NCI-H526 treated with DMSO at 0.1 percent for 48 hours (cell line): ENCODE data around the gene GRIK5.

Experiments used
- DNase-seq: peaks from one replicate; lab custom pipeline; 2025; lab: John Stamatoyannopoulos, UW

The GRIK5 gene

DNA sequence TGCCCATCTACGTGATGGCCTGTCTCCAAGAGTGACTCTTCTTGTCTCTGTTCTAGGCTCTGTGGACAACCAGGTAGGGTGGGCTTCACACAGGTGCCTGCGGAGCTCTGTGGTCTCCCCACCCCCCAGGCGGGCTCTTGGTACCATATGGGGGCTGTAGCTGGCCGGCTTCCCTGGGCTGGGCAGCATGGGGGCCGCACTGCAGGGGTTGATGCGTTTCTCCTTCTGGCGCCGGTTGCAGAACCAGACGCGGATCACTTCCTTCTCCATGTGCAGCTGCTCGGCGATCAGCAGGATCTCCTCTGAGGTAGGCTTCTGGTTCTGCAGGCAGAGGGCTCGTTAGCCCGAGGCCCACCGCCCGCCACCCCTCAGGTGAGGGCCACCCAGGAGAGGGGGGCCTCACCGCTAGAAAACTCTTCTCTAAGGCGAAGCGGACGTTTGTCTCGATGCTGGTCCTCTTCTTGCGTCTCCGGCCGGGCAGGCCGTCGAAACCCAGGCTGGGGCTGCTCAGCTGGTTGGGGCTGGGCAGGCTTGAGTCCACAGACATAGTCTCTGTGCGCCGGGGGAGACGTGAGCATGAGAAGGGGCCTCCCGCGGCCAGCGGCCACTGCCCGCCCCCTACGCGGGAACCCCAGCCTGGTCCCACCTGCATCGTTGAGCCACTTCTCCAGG lies 25.3 kb upstream of the GRIK5 start:
- no peak for DNase-seq

DNA sequence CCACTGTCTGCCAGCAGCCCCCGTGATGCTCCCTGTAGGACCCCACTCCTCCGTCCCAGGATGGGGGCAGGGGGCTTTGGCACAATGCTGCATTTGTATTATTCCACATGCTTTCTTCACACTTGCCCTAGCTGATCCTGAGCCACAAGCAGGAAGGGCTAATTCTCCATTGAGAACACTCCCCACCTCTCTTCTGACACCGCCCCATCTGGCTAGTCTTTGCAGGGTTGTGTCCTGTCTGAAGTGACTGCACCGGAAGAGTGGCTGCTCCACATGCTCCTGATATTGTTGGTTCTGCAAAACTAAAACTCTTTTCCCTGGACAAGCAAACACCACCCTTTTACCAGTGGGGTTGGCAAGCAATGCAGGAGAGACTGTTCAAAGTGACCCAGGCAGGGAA lies 23.9 kb upstream of the GRIK5 start:
- no peak for DNase-seq

DNA sequence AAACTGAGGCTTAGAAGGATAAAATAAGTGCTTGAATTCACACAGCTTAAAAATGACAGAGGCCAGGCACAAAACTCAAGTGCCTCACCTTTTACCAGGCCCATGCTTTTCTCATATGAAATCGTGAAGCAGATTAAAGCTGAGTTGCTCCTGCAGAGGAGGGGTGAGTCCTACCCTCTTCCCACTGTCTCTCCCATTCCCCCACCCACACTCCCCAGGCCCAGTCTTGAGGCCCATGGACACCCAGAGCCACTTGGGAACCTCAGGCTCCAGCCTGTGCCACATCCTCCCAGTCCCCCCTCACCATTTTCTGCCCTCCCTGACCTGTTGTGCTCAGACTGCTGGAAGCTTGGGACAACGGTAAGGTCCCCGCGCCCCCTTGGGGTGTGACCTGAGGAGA lies 23.5 kb upstream of the GRIK5 start:
- DNase-seq = no peak

DNA sequence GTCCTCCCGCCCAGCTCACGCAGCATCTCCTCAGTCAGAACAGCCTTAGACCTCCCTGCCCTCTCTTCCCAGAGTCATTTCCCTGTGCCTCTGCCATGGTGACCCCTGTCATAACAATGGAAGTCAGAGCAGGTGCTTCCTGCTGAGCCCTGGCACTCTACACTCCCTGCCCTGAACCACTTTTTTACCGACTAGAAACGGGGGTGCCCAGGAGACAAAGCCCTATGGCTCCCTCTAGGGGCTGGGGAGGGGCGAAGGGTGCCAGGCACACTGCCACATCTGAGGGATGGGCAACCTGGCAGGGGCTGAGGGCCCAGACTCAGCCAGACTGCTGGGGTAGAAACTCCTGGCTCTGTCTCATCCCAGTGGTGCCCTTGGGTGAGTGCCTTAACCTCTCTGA lies 22.3 kb upstream of the GRIK5 start:
- DNase-seq = no peak

DNA sequence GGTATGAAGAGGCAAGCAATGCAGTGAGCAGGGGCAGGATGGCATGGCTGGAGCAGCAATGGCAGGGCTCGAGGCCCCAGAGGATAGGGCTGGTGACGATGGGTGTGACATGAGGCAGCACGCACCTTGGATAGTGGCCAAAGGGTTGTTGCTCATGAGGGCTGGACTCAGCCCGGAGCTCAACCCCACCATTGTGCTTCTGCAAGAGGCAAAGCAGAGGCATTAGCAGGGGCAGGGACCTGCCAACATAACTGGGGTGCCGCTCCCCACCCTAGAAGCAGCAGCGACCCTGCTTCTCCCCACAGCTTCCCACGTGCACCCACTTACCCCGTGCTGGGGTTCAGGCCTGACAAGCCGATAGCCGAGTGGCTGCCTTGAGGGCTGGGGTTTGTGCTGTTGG lies 21.7 kb upstream of the GRIK5 start:
- DNase-seq = no peak

DNA sequence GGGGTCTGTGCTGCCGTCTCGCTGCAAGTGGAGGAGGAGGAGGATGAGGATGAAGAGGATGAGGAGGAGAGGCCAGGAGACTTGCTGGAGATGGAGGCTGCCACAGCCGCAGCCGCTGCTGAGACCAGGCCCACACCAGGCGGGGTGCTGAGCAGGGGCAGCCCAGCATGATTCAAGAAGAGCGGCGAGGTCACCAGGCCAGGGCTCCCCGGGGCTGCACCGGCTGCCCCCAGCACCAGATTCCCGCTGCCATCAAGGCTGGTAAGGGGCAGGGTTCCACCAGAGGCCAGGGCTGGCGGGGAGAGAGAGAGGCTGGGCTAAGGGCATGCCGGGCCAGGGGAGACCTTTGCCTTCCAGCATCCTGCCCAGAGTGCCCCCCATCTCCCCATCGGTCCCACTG lies 21.3 kb upstream of the GRIK5 start:
- no peak for DNase-seq

DNA sequence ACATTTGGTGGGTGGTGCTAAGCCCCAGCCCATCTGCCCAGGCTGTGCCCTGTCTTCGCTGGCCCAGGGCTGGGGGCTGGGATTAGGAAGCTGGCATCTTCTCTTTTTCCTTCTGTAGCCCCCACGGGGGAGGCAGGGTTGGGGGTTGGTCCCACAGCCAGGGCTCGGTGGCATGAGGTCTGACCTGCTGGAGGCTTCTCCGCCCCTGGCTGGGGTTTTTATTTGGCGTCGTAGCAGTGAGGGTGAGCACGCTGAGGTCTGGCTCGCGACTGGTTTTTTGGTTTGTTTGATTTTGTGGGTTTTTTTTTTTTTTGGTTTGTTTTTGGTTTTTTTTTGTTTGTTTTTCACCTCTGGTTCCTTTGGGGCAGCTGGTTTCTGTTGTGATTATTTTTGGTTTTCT lies 20.7 kb upstream of the GRIK5 start:
- DNase-seq = no peak

DNA sequence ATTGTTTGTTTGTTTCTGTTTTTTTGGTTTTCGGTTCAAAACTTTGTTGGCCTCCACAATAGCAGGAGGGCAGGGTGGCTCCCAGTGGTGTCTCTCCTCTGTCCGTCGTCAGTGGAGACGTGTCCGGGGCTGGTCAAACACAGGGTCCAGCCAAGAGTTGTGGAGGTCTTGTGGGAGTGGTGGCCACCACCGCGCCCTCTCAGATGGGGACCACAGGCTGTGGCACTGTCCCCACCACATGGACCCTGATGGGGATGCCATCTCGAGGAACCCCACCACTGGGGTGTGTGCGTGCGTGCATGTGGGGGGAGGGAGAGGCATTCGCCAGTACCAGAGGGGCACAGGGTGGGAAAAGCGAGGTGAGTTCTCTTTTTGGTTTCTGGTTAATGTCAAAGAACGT lies 19.8 kb upstream of the GRIK5 start:
- no peak for DNase-seq

DNA sequence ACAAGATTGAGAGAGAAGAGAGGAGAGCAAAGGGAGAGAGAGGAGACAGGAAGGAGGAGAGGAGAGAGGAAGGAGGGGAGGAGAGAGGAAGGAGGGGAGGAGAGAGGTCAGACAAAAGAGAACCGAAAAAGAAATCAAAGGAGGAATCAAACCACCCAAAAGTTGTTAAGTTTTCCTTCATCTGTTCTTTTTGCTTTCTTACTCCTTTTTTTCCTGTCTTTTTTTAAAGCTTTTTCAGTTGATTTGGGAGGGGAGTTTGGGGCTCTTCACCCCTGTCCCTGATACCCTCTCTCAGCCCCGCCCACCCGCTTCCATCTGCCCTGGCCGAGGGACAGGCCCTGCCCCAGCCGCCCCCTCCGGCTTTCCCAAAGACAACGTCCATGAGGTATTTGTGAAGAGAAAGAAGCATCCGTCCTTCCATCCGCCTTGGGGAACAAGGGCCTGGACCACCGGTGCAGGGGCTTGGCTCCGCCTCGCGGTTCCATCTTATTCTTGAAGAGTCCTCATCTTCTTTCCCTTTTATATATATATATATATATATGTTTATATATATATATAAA lies 19.3 kb upstream of the GRIK5 start:
- no peak for DNase-seq

DNA sequence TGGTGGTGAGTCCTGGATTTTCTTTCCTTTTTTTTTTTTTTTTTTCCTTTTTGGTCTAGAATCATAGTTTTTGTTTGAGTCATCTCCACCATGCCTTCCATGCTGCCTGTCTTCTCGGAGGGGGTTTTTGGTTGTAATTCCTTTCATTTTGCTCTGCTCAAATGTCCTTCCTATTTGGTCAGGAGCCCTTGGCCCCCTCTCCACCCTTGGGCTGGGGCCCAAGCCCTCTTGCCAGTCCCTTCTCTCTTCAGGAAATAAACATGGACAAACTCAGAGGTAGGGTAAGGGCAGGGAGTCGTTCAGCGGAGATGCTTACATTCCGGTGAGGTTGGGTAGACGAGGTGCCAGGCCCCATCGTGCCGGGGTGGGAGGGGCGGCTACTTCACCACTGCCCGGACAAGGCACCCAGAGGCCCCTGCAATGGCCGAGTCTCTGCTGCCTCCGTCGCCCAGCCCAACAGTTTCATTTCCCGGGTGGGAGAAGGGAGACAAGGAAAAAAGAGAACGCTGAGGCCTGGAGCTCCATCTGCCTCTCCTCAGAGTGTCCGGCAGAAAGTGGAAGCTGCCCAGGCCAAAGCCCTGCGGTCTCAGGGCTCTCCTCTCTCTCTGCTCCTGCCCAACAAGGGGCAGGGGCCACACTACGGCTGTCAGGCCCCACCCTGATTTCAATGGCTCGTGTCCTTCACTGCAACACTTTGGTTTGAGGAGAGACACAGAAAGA lies 18.6 kb upstream of the GRIK5 start:
- no peak for DNase-seq

DNA sequence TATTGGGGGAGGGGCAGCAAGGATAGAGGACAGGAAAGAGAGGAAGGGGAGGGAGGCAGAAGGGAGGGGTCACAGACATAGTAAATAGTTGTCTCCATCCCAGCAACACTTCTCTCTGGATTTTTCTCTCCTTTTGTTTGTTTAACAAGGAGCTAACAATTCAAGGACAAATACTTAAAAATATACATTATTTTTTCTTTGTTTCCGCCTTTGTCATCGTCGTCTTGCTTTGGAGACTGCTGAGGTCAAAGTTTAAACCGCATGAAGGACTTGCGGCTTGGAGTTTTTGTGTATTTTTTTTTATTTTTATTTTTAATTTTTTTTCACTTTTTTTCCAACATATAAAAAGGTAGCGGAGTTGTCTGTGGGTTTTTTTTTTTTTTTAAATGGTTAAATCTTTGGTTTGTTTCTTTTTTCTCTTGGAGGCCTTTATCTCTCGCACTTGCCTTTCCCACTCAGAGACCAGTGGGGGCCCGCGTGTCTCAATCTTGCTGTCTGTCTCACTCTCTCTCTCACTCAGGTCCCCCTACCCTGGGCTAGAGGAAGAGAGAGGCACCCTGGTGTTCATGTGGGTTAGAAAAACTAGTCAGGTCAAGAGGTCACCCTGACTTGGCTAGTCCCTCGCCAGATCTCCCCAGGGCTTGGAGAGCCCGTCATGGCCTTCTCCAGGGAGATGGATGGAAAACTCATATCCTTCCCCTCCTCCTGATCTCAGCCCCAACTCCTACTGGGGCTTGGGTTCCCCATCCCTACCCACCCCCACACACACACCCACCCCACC lies 17.0 kb upstream of the GRIK5 start:
- DNase-seq = no peak

DNA sequence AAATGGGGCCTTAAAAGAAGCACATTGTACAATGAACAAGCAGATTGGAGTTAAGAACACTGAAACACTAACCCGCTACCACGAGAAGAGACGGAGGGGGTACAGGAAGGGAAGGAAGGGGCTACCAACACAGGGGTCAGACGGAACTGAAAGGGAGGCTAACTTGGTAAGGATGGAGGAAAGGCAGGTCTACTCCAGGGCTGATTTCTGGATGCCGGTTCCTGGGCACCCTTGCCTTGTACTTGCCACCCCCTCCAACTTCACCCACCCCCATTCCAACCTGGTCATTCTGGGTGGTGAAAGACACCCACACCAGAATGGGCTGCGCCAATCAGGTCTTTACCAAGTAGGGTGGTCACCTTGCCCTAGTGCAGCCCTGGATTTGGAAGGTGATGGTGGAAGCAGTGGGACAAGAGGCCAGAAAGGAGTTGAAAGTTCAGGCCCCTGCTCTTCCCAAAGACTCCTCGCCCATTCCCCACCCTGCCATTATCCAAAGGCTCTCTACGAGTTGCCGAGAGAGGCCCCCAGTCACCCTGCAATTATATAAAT lies 16.3 kb upstream of the GRIK5 start:
- DNase-seq = no peak

DNA sequence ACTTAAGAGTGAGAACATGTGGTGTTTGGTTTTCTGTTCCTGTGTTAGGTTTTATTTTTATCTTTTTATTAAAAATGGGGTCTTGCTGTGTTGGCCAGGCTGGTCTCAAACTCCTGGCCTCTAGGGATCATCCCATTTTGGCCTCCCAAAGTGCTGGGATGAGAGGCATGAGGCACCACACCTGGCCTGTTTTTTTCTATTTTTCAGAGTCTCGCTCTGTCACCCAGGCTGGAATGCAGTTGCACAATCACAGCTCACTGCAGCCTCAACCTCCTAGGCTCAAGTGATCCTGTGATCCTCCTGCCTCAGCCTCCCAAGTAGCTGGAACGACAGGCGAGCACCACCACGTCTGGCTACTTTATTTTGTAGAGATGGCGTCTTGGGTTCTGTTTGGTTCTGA lies 13.5 kb upstream of the GRIK5 start:
- DNase-seq = no peak

DNA sequence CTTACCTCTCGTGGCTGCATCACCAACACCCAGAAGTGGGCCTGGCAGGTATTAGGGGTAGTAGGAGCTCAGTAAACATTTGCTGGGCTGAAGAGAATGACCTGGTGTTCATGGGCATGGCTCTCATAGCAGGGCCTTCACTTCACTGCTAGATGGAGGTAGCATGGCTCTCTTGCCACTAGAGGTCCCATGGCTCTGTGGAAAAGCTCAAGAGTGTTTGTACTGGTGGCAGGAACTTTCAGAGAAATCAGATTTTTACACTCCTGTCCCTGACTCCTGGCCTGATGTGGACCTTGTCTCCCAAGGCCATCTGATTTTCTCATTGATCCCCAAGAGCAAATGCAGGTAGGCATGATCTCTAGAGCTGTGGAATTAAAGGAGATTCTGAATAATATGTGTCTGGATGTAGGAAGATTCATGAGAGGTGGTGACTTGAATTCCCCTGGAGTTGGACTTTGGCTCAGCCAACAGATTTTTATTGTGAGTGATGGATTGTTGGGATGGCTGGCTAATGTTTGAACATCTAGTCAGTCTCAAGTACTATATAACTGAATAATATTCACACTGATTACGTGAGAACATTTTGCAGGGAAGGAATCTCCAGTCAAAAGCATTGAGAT lies 11.7 kb upstream of the GRIK5 start:
- DNase-seq = no peak

DNA sequence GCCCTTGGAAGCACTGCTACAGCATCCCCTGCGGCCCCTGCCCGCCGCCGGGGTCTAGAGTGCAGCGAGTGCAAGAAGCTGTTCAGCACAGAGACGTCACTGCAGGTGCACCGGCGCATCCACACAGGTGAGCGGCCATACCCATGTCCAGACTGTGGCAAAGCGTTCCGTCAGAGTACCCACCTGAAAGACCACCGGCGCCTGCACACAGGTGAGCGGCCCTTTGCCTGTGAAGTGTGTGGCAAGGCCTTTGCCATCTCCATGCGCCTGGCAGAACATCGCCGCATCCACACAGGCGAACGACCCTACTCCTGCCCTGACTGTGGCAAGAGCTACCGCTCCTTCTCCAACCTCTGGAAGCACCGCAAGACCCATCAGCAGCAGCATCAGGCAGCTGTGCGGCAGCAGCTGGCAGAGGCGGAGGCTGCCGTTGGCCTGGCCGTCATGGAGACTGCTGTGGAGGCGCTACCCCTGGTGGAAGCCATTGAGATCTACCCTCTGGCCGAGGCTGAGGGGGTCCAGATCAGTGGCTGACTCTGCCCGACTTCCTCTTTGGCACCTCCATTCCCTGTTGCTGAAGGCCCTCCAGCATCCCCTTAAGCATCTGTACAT lies 10.9 kb upstream of the GRIK5 start:
- DNase-seq = no peak

DNA sequence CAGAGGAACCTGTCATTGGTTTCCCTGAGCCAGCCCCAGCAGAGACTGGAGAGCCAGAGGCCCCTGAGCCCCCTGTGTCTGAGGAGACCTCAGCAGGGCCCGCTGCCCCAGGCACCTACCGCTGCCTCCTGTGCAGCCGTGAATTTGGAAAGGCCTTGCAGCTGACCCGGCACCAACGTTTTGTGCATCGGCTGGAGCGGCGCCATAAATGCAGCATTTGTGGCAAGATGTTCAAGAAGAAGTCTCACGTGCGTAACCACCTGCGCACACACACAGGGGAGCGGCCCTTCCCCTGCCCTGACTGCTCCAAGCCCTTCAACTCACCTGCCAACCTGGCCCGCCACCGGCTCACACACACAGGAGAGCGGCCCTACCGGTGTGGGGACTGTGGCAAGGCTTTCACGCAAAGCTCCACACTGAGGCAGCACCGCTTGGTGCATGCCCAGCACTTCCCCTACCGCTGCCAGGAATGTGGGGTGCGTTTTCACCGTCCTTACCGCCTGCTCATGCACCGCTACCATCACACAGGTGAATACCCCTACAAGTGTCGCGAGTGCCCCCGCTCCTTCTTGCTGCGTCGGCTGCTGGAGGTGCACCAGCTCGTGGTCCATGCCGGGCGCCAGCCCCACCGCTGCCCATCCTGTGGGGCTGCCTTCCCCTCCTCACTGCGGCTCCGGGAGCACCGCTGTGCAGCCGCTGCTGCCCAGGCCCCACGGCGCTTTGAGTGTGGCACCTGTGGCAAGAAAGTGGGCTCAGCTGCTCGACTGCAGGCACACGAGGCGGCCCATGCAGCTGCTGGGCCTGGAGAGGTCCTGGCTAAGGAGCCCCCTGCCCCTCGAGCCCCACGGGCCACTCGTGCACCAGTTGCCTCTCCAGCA lies 10.1 kb upstream of the GRIK5 start:
- DNase-seq = no peak

DNA sequence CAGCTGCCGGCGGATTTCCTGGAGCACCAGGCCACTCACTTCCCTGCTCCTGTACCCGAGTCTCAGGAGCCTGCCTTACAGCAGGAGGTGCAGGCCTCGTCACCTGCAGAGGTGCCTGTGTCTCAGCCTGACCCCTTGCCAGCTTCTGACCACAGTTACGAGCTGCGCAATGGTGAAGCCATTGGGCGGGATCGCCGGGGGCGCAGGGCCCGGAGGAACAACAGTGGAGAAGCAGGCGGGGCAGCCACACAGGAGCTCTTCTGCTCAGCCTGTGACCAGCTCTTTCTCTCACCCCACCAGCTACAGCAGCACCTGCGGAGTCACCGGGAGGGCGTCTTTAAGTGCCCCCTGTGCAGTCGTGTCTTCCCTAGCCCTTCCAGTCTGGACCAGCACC lies 9.3 kb upstream of the GRIK5 start:
- DNase-seq = no peak

DNA sequence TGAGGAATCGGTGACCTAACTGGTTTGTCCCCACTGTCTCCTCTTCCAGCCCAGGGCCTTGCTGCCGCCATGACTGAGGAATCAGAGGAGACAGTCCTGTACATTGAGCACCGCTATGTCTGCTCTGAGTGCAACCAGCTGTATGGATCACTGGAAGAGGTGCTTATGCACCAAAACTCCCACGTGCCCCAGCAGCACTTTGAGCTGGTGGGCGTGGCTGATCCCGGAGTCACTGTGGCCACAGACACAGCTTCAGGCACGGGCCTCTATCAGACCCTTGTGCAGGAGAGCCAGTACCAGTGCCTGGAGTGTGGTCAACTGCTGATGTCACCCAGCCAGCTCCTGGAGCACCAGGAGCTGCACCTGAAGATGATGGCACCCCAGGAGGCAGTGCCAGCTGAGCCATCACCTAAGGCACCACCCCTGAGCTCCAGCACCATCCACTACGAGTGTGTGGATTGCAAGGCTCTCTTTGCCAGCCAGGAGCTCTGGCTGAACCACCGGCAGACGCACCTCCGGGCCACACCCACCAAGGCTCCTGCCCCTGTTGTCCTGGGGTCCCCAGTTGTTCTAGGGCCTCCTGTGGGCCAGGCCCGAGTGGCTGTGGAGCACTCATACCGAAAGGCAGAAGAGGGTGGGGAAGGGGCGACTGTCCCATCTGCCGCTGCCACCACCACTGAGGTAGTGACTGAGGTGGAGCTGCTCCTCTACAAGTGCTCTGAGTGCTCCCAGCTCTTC lies 8.7 kb upstream of the GRIK5 start:
- no peak for DNase-seq

DNA sequence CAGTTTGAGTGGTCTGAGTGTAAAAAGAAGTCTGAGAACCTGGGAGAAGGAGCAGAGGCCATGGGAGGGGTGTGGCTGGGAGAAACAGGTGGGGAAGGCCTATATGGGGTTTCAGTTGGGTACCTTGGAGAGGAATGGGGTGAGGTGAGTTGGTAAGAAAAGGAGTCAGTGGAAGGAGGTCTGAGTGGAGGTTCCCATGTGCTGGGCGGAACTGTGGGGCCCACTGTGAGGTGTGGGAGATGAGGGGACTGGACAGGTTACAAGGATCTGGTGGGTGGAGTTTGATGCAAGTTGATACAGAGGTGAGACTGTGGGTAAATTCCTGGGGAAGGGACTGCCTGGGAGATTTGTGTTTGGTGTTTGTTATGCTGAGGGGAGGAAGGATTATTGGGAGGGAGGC lies 8.1 kb upstream of the GRIK5 start:
- DNase-seq = no peak

DNA sequence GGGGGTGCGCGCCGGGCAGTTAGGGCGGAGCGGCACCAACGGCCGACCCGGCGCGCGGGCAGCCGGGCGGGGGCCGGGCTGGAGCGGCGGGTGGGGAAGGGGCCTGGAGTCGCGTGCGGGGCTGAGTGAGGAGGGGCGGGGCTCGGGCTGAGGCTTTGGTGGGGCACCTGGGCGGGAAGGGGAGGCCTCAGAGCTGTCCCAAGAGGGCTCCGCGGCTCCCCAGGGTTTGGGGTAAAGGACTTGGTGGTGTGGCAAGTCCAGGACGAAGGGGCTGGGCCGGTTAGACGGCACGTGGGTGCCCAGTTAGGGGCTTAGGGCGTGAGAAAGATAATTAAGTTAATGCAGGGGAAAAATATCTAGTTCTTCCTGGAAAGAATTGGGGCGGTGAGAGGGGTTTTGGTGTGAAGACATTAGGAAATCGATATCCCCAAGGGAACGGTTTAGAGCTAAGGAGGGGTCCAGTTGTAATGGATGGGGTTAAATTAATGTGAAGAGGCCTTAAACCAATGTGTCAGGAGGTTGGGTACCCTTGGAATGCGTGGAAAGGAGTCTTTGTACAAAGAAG lies 6.5 kb upstream of the GRIK5 start:
- DNase-seq = no peak
